ENCODE measurements around the gene RAMP1.

Gene RAMP1

GRCh38 chr2:237916296-237916695 lies 56.9 kb downstream of the RAMP1 start:
- no peak for TF ChIP-seq CTCF (conservative IDR thresholded peaks at IDR 0.05)
- H3K27ac ChIP-seq: no peak overlapping the region

GRCh38 chr2:237917696-237918374 lies 58.4 kb downstream of the RAMP1 start:
- no peak for TF ChIP-seq CTCF (conservative IDR thresholded peaks at IDR 0.05)
- no peak overlapping the region for H3K27ac ChIP-seq

- no peak for TF ChIP-seq CTCF (conservative IDR thresholded peaks at IDR 0.05)
- no peak overlapping the region for H3K27ac ChIP-seq
Measured at GRCh38 chr2:237919593-237919992, 60.2 kb downstream of the RAMP1 start.

GRCh38 chr2:237920673-237921072 lies 61.2 kb downstream of the RAMP1 start:
- H3K27ac ChIP-seq: no peak overlapping the region
- TF ChIP-seq CTCF (conservative IDR thresholded peaks at IDR 0.05): no peak

GRCh38 chr2:237921967-237922492 lies 62.6 kb downstream of the RAMP1 start:
- no peak for TF ChIP-seq CTCF (conservative IDR thresholded peaks at IDR 0.05)
- H3K27ac ChIP-seq: no peak overlapping the region

GRCh38 chr2:237922641-237923361 lies 63.4 kb downstream of the RAMP1 start:
- no peak overlapping the region for H3K27ac ChIP-seq
- TF ChIP-seq CTCF (conservative IDR thresholded peaks at IDR 0.05): no peak

GRCh38 chr2:237923481-237924163 lies 64.2 kb downstream of the RAMP1 start:
- TF ChIP-seq CTCF (conservative IDR thresholded peaks at IDR 0.05): no peak
- H3K27ac ChIP-seq: no peak overlapping the region
